ENCODE measurements around the gene BTBD18. TPM values are rescaled to one million over a fixed set of nuclear protein-coding genes. Genes with fewer than 3 reads are reported as not detected.

The BTBD18 gene
- total and polyA plus RNA-seq, 4 donors: not detected

DNA sequence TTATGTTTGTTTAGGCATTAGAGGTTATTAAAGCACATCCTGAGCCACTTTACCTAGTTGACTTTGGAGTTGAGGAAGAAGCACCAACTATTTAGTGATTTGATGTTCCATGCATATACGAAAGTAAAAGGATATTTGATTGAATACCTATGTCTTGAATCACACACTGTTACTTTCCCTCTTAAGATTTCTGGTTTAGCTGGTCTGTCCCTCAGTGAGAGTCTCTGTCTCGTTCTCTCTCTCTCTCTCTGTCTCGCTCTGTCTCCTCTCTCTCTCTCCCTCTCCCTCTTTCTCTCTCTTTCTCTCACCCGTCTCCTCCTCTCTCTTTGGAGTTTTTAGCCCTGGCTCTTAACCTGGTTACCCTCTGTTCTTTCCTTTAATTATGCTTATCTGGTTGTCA is 20.9 kb upstream of the BTBD18 start:
- no peak for ATAC-seq (ENCODE audit: insufficient read depth, low FRiP score)
- DNase-seq: no peak
- H3K4me1 ChIP-seq (ENCODE audit: control insufficient read depth in 5 of 5, insufficient read depth in 5 of 5, low read length in 5 of 5): peaks cover 15 to 52% (median 37%) of the 10 kb centered on the region in 5 donors
- no peaks in the 10 kb centered on the region for H3K9me3 ChIP-seq (ENCODE audit: control insufficient read depth in 4 of 4, insufficient read depth in 3 of 4, low read length in 3 of 4)
- TF ChIP-seq, protein P1, sequence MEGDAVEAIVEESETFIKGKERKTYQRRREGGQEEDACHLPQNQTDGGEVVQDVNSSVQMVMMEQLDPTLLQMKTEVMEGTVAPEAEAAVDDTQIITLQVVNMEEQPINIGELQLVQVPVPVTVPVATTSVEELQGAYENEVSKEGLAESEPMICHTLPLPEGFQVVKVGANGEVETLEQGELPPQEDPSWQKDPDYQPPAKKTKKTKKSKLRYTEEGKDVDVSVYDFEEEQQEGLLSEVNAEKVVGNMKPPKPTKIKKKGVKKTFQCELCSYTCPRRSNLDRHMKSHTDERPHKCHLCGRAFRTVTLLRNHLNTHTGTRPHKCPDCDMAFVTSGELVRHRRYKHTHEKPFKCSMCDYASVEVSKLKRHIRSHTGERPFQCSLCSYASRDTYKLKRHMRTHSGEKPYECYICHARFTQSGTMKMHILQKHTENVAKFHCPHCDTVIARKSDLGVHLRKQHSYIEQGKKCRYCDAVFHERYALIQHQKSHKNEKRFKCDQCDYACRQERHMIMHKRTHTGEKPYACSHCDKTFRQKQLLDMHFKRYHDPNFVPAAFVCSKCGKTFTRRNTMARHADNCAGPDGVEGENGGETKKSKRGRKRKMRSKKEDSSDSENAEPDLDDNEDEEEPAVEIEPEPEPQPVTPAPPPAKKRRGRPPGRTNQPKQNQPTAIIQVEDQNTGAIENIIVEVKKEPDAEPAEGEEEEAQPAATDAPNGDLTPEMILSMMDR (IDR thresholded peaks at IDR 0.05; ENCODE audit: control extremely low read depth, extremely low read depth): no peak
- no peaks in the 10 kb centered on the region for H3K27me3 ChIP-seq (ENCODE audit: control insufficient read depth in 3 of 3, insufficient read depth in 3 of 3, low read length in 2 of 3)
- peak overlapping the region in 1 of 2 donors; percentile 37 for H3K27ac ChIP-seq (ENCODE audit: low read depth in 1 of 2, low read length in 1 of 2)
- peaks cover 0 to 4% (median 0%) of the 10 kb centered on the region in 4 donors for H3K36me3 ChIP-seq (ENCODE audit: control insufficient read depth in 4 of 4, insufficient read depth in 4 of 4, low read length in 4 of 4)
- no peak overlapping the region for H3K9ac ChIP-seq (ENCODE audit: insufficient read depth in 1 of 2, low read length in 2 of 2)
- WGBS, 2 donors: 48 to 78% methylated on average over 4 of the region's 4 CpGs
- H3K4me3 ChIP-seq: no peak overlapping the region

DNA sequence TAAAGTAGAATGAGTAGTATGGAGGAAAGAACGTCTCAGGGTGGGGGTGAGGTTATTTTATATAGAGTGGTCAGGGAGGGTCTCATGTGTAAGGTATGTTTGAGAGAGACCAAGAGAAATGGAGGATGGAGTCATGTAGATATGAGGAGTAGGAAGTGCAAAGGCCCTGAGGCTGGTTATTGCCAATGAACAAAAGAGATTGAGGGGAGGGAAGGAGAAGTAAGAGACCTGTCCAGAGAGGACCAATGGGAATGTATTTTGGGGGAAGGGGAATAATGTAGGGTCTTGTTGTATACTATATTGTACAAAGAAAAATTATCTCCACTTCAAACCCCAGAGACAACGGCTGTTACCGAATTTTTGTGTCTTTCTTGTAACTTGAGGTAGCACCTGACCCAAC is 19.7 kb upstream of the BTBD18 start:
- Histone ChIP-seq H3K27me3 (ENCODE audit: control insufficient read depth in 3 of 3, insufficient read depth in 3 of 3, low read length in 2 of 3) (no peaks in the 10 kb centered on the region), H3K9me3 (ENCODE audit: control insufficient read depth in 4 of 4, insufficient read depth in 3 of 4, low read length in 3 of 4) (no peaks in the 10 kb centered on the region), H3K36me3 (ENCODE audit: control insufficient read depth in 4 of 4, insufficient read depth in 4 of 4, low read length in 4 of 4) (peaks cover 0 to 4% (median 0%) of the 10 kb centered on the region in 4 donors), H3K4me1 (ENCODE audit: control insufficient read depth in 5 of 5, insufficient read depth in 5 of 5, low read length in 5 of 5) (peaks cover 10 to 49% (median 25%) of the 10 kb centered on the region in 5 donors), H3K4me3 (no peak overlapping the region), H3K9ac (ENCODE audit: insufficient read depth in 1 of 2, low read length in 2 of 2) (no peak overlapping the region), H3K27ac (ENCODE audit: low read depth in 1 of 2, low read length in 1 of 2) (no peak overlapping the region)
- DNase-seq (no peak), ATAC-seq (ENCODE audit: insufficient read depth, low FRiP score) (no peak)
- TF ChIP-seq, protein P1 (IDR thresholded peaks at IDR 0.05; ENCODE audit: control extremely low read depth, extremely low read depth): no peak
- 89 to 91% methylated on average over 3 of the region's 3 CpGs for WGBS, 2 donors

DNA sequence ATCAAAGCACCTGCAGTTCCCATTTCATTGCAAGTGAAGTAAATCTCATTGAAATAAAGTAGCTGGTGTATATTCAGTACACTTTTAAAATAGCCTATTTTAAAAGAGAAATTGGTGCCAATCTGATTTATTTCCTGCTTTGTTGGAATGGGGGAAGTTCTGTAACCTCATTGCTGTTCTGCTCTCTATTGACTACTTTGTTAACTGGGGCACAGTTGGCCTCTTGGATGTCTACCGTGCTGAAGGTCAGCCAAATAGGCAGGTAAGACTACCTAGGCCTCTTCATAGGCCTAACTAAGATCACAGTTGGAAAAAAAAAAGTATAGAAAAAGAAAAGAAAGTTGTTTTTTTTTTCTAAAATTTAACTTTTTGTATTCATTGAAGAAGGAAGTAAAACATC is 19.2 kb upstream of the BTBD18 start:
- Histone ChIP-seq H3K27me3 (ENCODE audit: control insufficient read depth in 3 of 3, insufficient read depth in 3 of 3, low read length in 2 of 3) (no peaks in the 10 kb centered on the region), H3K4me3 (no peak overlapping the region), H3K9ac (ENCODE audit: insufficient read depth in 1 of 2, low read length in 2 of 2) (no peak overlapping the region), H3K4me1 (ENCODE audit: control insufficient read depth in 5 of 5, insufficient read depth in 5 of 5, low read length in 5 of 5) (peaks cover 6 to 44% (median 20%) of the 10 kb centered on the region in 5 donors), H3K9me3 (ENCODE audit: control insufficient read depth in 4 of 4, insufficient read depth in 3 of 4, low read length in 3 of 4) (no peaks in the 10 kb centered on the region), H3K27ac (ENCODE audit: low read depth in 1 of 2, low read length in 1 of 2) (no peak overlapping the region), H3K36me3 (ENCODE audit: control insufficient read depth in 4 of 4, insufficient read depth in 4 of 4, low read length in 4 of 4) (peaks cover 0 to 4% (median 0%) of the 10 kb centered on the region in 4 donors)
- DNase-seq (no peak), ATAC-seq (ENCODE audit: insufficient read depth, low FRiP score) (no peak)
- WGBS, 2 donors: 10 to 20% methylated on average over 1 of the region's 1 CpG
- TF ChIP-seq, protein P1 (IDR thresholded peaks at IDR 0.05; ENCODE audit: control extremely low read depth, extremely low read depth): no peak

DNA sequence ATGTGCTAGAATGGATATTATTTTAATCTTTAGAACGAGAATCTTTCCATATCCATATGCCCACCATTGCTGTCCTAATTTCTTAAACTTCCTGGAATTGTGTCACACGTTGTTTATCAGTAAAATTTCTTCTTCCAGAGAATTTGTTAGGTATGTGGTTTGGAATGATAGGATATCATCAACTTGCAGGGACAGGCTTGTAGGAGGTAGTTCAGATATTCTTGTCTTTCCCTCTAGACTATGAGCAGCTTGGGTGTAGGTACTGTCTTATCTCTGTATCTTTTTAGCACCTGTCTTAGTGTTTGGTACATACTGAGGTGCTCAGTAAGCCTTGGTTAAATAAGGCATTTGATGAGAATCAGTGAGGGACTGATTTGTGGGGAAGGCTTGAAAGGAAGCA is 13.4 kb upstream of the BTBD18 start:
- H3K4me1 ChIP-seq (ENCODE audit: control insufficient read depth in 5 of 5, insufficient read depth in 5 of 5, low read length in 5 of 5): peaks cover 5 to 36% (median 10%) of the 10 kb centered on the region in 5 donors
- TF ChIP-seq, protein P1 (IDR thresholded peaks at IDR 0.05; ENCODE audit: control extremely low read depth, extremely low read depth): no peak
- peaks cover 0 to 1% (median 0%) of the 10 kb centered on the region in 4 donors for H3K36me3 ChIP-seq (ENCODE audit: control insufficient read depth in 4 of 4, insufficient read depth in 4 of 4, low read length in 4 of 4)
- no peaks in the 10 kb centered on the region for H3K9me3 ChIP-seq (ENCODE audit: control insufficient read depth in 4 of 4, insufficient read depth in 3 of 4, low read length in 3 of 4)
- H3K4me3 ChIP-seq: peak overlapping the region; percentile 21
- no peak for ATAC-seq (ENCODE audit: insufficient read depth, low FRiP score)
- peak overlapping the region in 1 of 2 donors; percentile 100 for H3K9ac ChIP-seq (ENCODE audit: insufficient read depth in 1 of 2, low read length in 2 of 2)
- no peaks in the 10 kb centered on the region for H3K27me3 ChIP-seq (ENCODE audit: control insufficient read depth in 3 of 3, insufficient read depth in 3 of 3, low read length in 2 of 3)
- DNase-seq: no peak
- 30 to 52% methylated on average over 2 of the region's 2 CpGs for WGBS, 2 donors
- H3K27ac ChIP-seq (ENCODE audit: low read depth in 1 of 2, low read length in 1 of 2): peak overlapping the region in 1 of 2 donors; percentile 56

Data from lung (tissue), 12 donors.